Stimulated activated CD8-positive, alpha-beta memory T cell treated with anti-CD3 and anti-CD28 coated beads, Interleukin-12 subunit alpha, Interleukin-12 subunit beta, amount 100 ng/mL, for 4 hours (primary cell): ENCODE measurements around the gene CENPL.
A peak's percentile ranks its signal among the peaks of the same experiment; 100 is the strongest.
"Not testable (repeated sequence)": the region's sequence is repeated elsewhere in the genome, so short reads cannot be mapped to it uniquely, and the experiment has no call there.

Source experiments
- DNase-seq: peaks from one replicate; pipeline ENCODE4 v3.0.0-alpha.2; 2020; ENCODE audit warnings: low read depth

The CENPL gene

GRCh38 chr1:173824315-173825081, at the start of gene CENPL, which contains the start of gene DARS2:
CENPL (minus strand) TSS chr1:173824883; CDS start chr1:173811299, 13,584 bp downstream.
DARS2 (plus strand) TSS chr1:173824673; CDS start chr1:173825230, 557 bp downstream.
- DNase-seq: peak; percentile 81

GRCh38 chr1:173871500-173871899, 46.8 kb upstream of the CENPL start:
- no peak for DNase-seq

GRCh38 chr1:173871091-173871490, 46.4 kb upstream of the CENPL start:
- no peak for DNase-seq

- no peak for DNase-seq
Observed at GRCh38 chr1:173870252-173871075, 45.8 kb upstream of the CENPL start.

GRCh38 chr1:173869021-173869359, 44.3 kb upstream of the CENPL start:
- DNase-seq: no peak

GRCh38 chr1:173868266-173869020, 43.8 kb upstream of the CENPL start, which contains the start of gene ZBTB37:
ZBTB37 (plus strand) TSS chr1:173868380; CDS start chr1:173870226, 1,846 bp downstream.
- peak; percentile 87 for DNase-seq

- DNase-seq: peak; percentile 98
Observed at GRCh38 chr1:173867753-173868265, 43.1 kb upstream of the CENPL start, which contains the start of gene GAS5. GAS5 (minus strand) TSS chr1:173867989.

- DNase-seq: no peak
Observed at GRCh38 chr1:173867141-173867752, 42.6 kb upstream of the CENPL start.

- DNase-seq: no peak
Observed at GRCh38 chr1:173866413-173867115, 41.9 kb upstream of the CENPL start.

GRCh38 chr1:173865468-173866164, 40.9 kb upstream of the CENPL start:
- DNase-seq: no peak

- no peak for DNase-seq
Observed at GRCh38 chr1:173864179-173864867, 39.6 kb upstream of the CENPL start.

GRCh38 chr1:173863224-173864161, 38.8 kb upstream of the CENPL start:
- no peak for DNase-seq

- DNase-seq: no peak
Observed at GRCh38 chr1:173862769-173863223, 38.1 kb upstream of the CENPL start.

GRCh38 chr1:173862146-173862768, 37.6 kb upstream of the CENPL start:
- not testable (repeated sequence) for DNase-seq

- DNase-seq: no peak
Observed at GRCh38 chr1:173861731-173862145, 37.1 kb upstream of the CENPL start.

- DNase-seq: no peak
Observed at GRCh38 chr1:173860065-173860464, 35.4 kb upstream of the CENPL start.

- DNase-seq: not testable (repeated sequence)
Observed at GRCh38 chr1:173859547-173859946, 34.9 kb upstream of the CENPL start.
